ENCODE results near the gene STK11IP.

The STK11IP gene

DNA sequence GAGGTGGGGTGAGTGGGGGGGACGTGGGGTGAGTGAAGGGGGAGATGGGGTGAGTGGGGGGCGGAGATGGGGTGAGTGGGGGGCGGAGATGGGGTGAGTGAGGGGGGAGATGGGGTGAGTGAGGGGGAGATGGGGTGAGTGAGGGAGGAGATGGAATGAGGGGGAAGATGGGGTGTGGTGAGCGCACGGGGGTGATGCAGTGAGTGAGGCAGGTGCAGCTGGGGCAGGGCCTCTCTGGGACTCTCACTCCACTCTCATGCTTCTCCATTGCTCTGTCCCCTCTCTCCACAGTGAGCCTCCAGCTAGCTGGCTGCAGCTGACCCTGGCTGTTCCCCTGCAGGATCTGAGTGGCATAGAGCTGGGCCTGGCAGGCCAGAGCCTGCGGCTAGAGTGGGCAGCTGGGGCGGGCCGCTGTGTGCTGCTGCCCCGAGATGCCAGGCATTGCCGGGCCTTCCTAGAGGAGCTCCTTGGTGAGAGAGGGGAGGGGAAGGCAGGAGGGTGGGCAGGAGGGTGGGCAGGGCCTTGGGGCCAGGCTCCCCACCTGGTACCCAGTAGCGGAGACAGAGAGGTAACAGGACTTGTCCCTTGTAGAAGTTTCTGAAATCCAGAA lies 15.9 kb downstream of the STK11IP start:
- DNase-seq = no peak
- in situ Hi-C loops (cut with MboI; ENCODE audit: low pct_unique_long_range_greater_than_20kb, low sequenced_read_pairs) = no loop called here

- no peak for DNase-seq
- in situ Hi-C loops (cut with MboI; ENCODE audit: low pct_unique_long_range_greater_than_20kb, low sequenced_read_pairs) = no loop called here
These were observed 16.6 kb downstream of the STK11IP start for GRCh38 chr2:219614076-219614860.

DNA sequence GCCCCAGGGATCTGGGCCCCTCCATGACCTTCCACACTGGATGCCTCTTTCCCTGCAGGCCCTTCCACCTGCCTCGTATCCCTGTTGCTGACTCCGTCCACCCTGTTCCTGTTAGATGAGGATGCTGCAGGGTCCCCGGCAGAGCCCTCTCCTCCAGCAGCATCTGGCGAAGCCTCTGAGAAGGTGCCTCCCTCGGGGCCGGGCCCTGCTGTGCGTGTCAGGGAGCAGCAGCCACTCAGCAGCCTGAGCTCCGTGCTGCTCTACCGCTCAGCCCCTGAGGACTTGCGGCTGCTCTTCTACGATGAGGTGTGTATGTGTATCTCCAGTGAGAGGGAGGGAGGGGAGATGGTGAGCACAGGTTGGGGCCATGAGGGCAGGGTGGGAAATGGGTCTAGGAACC lies 17.4 kb downstream of the STK11IP start:
- DNase-seq = no peak
- in situ Hi-C loops (cut with MboI; ENCODE audit: low pct_unique_long_range_greater_than_20kb, low sequenced_read_pairs) = no loop called here

- in situ Hi-C loops (cut with MboI; ENCODE audit: low pct_unique_long_range_greater_than_20kb, low sequenced_read_pairs) = no loop called here
- DNase-seq = no peak
These were observed 18.2 kb downstream of the STK11IP start for GRCh38 chr2:219615894-219616293.

- in situ Hi-C loops (cut with MboI; ENCODE audit: low pct_unique_long_range_greater_than_20kb, low sequenced_read_pairs) = no loop called here
These were observed 18.9 kb downstream of the STK11IP start for GRCh38 chr2:219616550-219616949.

DNA sequence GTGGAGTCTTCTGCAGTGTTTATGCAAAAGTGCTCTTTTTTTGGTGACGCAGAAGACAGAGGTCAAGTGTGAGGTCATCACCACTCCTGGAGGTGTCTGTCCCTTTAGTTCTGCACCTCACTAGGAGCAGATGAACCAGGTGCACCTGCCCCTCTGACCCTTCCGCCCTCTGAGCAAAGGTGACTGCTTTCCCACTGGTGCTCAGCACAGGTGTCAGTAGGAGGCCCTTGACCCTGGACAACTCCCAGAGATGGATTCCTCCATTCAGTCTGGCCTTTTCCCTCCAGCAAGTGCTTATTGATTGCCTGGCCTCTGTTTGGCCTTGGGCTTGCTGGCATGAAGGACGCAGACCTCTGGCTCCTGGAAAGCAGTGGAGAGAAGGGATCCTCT lies 21.1 kb downstream of the STK11IP start:
- no peak for DNase-seq

More at GRCh38 chr2:219616550-219616949, 18.9 kb downstream of the STK11IP start:
- DNase-seq = no peak

DNA sequence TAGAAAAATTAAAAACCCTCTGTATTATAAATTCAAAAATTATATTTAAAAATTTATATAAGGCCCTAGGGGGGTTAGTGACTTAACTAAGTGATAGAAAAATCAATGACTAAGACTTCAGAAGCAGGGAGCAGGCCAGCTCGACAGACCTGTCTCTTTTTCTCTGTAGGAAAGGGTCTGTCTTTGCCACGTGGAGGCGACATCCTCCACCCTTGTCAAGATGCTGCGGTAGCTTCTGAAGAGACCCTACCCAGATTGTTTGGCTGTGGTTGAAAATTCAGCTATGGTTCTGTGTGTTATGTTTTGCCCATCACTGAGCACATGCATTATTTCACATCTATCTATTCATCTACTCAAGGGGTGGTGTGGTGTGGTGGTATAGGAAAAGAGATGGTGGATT lies 21.6 kb downstream of the STK11IP start:
- no peak for DNase-seq
- in situ Hi-C loops (cut with MboI; ENCODE audit: low pct_unique_long_range_greater_than_20kb, low sequenced_read_pairs) = no loop called here

More for the DNA sequence above, 21.1 kb downstream of the STK11IP start:
- in situ Hi-C loops (cut with MboI; ENCODE audit: low pct_unique_long_range_greater_than_20kb, low sequenced_read_pairs) = no loop called here

- DNase-seq = no peak
- in situ Hi-C loops (cut with MboI; ENCODE audit: low pct_unique_long_range_greater_than_20kb, low sequenced_read_pairs) = no loop called here
These were observed 22.9 kb downstream of the STK11IP start for GRCh38 chr2:219620546-219620945.

- in situ Hi-C loops (cut with MboI; ENCODE audit: low pct_unique_long_range_greater_than_20kb, low sequenced_read_pairs) = no loop called here
- DNase-seq = no peak
These were observed 24.3 kb downstream of the STK11IP start for GRCh38 chr2:219621935-219622334.

- in situ Hi-C loops (cut with MboI; ENCODE audit: low pct_unique_long_range_greater_than_20kb, low sequenced_read_pairs) = no loop called here
- DNase-seq = no peak
These were observed 24.8 kb downstream of the STK11IP start for GRCh38 chr2:219622472-219622871.

GRCh38 chr2:219624565-219624964 lies 26.9 kb downstream of the STK11IP start:
- in situ Hi-C loops (cut with MboI; ENCODE audit: low pct_unique_long_range_greater_than_20kb, low sequenced_read_pairs) = no loop called here
- DNase-seq = no peak

DNA sequence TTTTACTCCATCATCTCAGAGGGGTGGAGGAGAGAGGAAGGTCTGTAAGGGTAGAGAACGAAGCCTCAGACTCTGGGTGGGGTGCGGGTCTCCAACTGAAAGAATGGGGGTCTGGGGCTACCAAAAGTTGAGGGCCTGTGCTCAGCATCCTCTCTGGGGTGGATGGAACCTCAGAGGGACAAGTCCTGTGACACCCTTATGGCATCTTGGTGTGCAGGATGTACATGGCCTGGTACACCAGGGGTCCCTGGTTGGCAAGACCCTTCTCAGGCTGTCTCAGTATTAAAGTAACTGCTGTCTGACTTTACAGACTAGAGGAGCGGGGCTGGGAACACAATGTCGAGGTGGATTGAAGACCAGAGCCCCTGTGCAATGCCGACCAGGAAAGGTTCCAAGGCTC lies 27.5 kb downstream of the STK11IP start:
- in situ Hi-C loops (cut with MboI; ENCODE audit: low pct_unique_long_range_greater_than_20kb, low sequenced_read_pairs) = no loop called here
- DNase-seq = no peak

DNA sequence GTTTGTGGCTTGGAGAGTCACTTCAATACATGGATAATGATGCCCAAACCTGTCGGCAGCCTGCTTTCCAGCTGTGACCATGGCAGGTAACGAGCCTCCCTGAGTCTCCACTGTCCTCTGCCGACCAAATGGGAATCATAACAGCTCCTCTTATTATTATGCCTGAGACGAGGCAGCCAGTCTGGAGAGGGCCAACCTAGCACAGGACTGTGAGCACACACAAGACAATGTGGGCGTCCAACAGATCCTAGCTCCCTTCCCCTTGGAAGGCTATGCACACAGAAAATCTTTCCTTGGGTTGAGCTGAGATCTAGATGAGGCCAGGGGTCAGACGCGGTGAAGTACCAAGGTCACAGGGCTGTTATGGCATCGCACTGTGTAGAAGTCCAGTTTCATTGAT lies 28.9 kb downstream of the STK11IP start:
- DNase-seq = no peak
- in situ Hi-C loops (cut with MboI; ENCODE audit: low pct_unique_long_range_greater_than_20kb, low sequenced_read_pairs) = no loop called here

- in situ Hi-C loops (cut with MboI; ENCODE audit: low pct_unique_long_range_greater_than_20kb, low sequenced_read_pairs) = no loop called here
- DNase-seq = no peak
These were observed 29.7 kb downstream of the STK11IP start, which contains the start of gene SLC4A3 for GRCh38 chr2:219627103-219628100. Gene SLC4A3, plus strand, starts transcription at chr2:219627630. Its CDS starts 363 bp downstream, at chr2:219627993.

DNA sequence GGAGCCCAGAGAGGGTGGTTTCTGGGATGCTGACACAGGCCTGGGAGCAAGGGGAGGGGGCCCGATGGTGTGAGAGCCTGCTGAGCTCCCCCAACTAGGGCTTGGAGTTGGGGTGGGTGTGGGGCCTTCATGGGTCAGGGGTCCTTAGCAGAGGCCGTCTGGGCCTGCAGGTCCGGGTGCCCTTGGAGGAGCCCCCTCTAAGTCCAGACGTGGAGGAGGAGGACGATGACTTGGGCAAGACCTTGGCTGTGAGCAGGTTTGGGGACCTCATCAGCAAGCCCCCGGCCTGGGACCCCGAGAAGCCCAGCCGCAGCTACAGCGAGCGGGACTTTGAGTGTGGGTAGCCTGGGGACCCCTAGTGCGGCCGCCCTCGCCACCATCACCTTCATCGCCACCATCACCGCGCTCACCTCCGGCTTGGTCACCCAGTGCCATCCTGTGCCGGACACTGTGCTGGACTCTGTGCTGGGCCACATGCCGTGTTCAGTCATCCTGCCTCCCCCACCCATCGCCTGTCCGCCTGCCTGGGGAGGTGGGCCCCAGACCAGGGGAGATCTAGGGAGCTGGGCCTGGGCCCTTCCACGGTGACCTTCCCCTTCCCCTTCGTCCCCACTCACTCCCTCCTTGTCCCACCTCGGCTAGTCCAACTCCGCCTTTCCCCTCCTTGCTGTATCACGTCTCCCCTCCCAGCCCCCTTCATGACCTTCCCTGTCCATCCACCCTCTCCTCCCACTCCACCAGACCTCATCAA lies 30.8 kb downstream of the STK11IP start:
- in situ Hi-C loops (cut with MboI; ENCODE audit: low pct_unique_long_range_greater_than_20kb, low sequenced_read_pairs) = no loop called here
- no peak for DNase-seq

GRCh38 chr2:219628986-219629901 lies 31.6 kb downstream of the STK11IP start:
- peak; percentile 61 for DNase-seq
- in situ Hi-C loops (cut with MboI; ENCODE audit: low pct_unique_long_range_greater_than_20kb, low sequenced_read_pairs) = no loop called here

GRCh38 chr2:219629976-219630695 lies 32.5 kb downstream of the STK11IP start:
- in situ Hi-C loops (cut with MboI; ENCODE audit: low pct_unique_long_range_greater_than_20kb, low sequenced_read_pairs) = no loop called here
- no peak for DNase-seq

All from KBM-7 (cell line).